ENCODE data around the gene DDAH1.

The DDAH1 gene

GRCh38 chr1:85360730-85361493 is 104.0 kb downstream of the DDAH1 start:
- ChIA-PET POLR2A (interaction anchor here (0.6 to 2.3 kb wide), 6 partner anchors 17 to 251 kb away, joined by 3 to 8 read pairs (median 4); partner anchors contain the start of gene CCN1), CTCF (interaction anchor here (0.8 to 1.7 kb wide), 4 partner anchors 9 to 55 kb away, joined by 3 to 4 read pairs (median 3); no protein-coding TSS in a partner anchor)
- H3K4me3 ChIP-seq (ENCODE audit: low read depth, low read length) = no peak overlapping the region
- no peak for TF ChIP-seq CTCF (IDR thresholded peaks at IDR 0.05; ENCODE audit: insufficient read depth, low read length, missing control alignments)
- DNase-seq (ENCODE audit: low read depth, low spot score) = no peak

- H3K4me3 ChIP-seq (ENCODE audit: low read depth, low read length) = no peak overlapping the region
- ChIA-PET POLR2A (interaction anchor here (0.6 to 2.3 kb wide), 3 partner anchors 30 to 221 kb away, joined by 4 to 8 read pairs (median 5); partner anchors contain the start of gene CCN1), CTCF (interaction anchor here (0.6 to 1.3 kb wide), 3 partner anchors 16 to 314 kb away, joined by 3 read pairs; no protein-coding TSS in a partner anchor)
- TF ChIP-seq CTCF (IDR thresholded peaks at IDR 0.05; ENCODE audit: insufficient read depth, low read length, missing control alignments) = no peak
- DNase-seq (ENCODE audit: low read depth, low spot score) = no peak
Measured at GRCh38 chr1:85359874-85360721, 104.9 kb downstream of the DDAH1 start.

GRCh38 chr1:85358702-85359438 is 106.1 kb downstream of the DDAH1 start:
- DNase-seq (ENCODE audit: low read depth, low spot score) = no peak
- POLR2A ChIA-PET = interaction anchor here (2.3 kb wide), 1 partner anchor 28 kb away, joined by 8 read pairs; no protein-coding TSS in a partner anchor
- CTCF ChIA-PET = no interaction called here
- no peak overlapping the region for H3K4me3 ChIP-seq (ENCODE audit: low read depth, low read length)
- TF ChIP-seq CTCF (IDR thresholded peaks at IDR 0.05; ENCODE audit: insufficient read depth, low read length, missing control alignments) = no peak

GRCh38 chr1:85357817-85358216 is 107.1 kb downstream of the DDAH1 start:
- CTCF ChIA-PET = interaction anchor here (1.3 to 1.6 kb wide), 2 partner anchors 14 to 50 kb away, joined by 4 to 6 read pairs; no protein-coding TSS in a partner anchor

GRCh38 chr1:85356130-85356529 is 108.8 kb downstream of the DDAH1 start:
- DNase-seq (ENCODE audit: low read depth, low spot score) = no peak
- H3K4me3 ChIP-seq (ENCODE audit: low read depth, low read length) = no peak overlapping the region
- POLR2A ChIA-PET = no interaction called here
- no peak for TF ChIP-seq CTCF (IDR thresholded peaks at IDR 0.05; ENCODE audit: insufficient read depth, low read length, missing control alignments)
- CTCF ChIA-PET = interaction anchor here (1.0 kb wide), 1 partner anchor 18 kb away, joined by 4 read pairs; no protein-coding TSS in a partner anchor

More at GRCh38 chr1:85357817-85358216, 107.1 kb downstream of the DDAH1 start:
- no peak for TF ChIP-seq CTCF (IDR thresholded peaks at IDR 0.05; ENCODE audit: insufficient read depth, low read length, missing control alignments)
- POLR2A ChIA-PET = no interaction called here
- H3K4me3 ChIP-seq (ENCODE audit: low read depth, low read length) = no peak overlapping the region
- no peak for DNase-seq (ENCODE audit: low read depth, low spot score)
